ENCODE results near the gene KRTCAP2. TPM values are rescaled to one million over a fixed set of nuclear protein-coding genes. Genes with fewer than 3 reads are reported as not detected.
A peak's percentile ranks its signal among the peaks of the same experiment; 100 is the strongest.
"Not testable (repeated sequence)": the region's sequence is repeated elsewhere in the genome, so short reads cannot be mapped to it uniquely, and the experiment has no call there.

The KRTCAP2 gene
- total RNA-seq, 4 donors from 2014 or later, result 70.8 to 122 (median 73.8) TPM

- Histone ChIP-seq H3K36me3 (peaks cover 0 to 24% (median 13%) of the 10 kb centered on the region in 3 donors), H3K27ac (peak overlapping the region; percentile 4 to 79 (median 37)), H3K4me3 (no peak overlapping the region), H3K27me3 (peaks cover 0 to 11% (median 0%) of the 10 kb centered on the region in 4 donors), H3K4me1 (peaks cover 9 to 27% (median 13%) of the 10 kb centered on the region in 3 donors), H3K9me3 (no peaks in the 10 kb centered on the region)
- intact Hi-C loops (cut with DNase I), result no loop called here
- 53 to 63% methylated on average over 4 to 6 of the region's 8 CpGs for WGBS, 2 donors
- TF ChIP-seq CTCF (IDR thresholded peaks at IDR 0.05), result no peak
- TF ChIP-seq POLR2A (IDR thresholded peaks at IDR 0.05), result no peak
- DNase-seq, result no peak
Observed at GRCh38 chr1:155166051-155166470, 7.0 kb downstream of the KRTCAP2 start.

- intact Hi-C loops (cut with DNase I), result not testable (repeated sequence)
Observed at GRCh38 chr1:155164625-155165024, 8.5 kb downstream of the KRTCAP2 start.

GRCh38 chr1:155163785-155164184 lies 9.3 kb downstream of the KRTCAP2 start:
- WGBS, 2 donors, result 90 to 95% methylated on average over 4 of the region's 4 CpGs
- H3K36me3 ChIP-seq; H3K27ac ChIP-seq; DNase-seq; intact Hi-C loops (cut with DNase I); H3K4me3 ChIP-seq; H3K9me3 ChIP-seq: not testable (repeated sequence)
- peaks cover 9 to 27% (median 13%) of the 10 kb centered on the region in 3 donors for H3K4me1 ChIP-seq
- peaks cover 0 to 11% (median 0%) of the 10 kb centered on the region in 4 donors for H3K27me3 ChIP-seq

More at GRCh38 chr1:155164625-155165024, 8.5 kb downstream of the KRTCAP2 start:
- peaks cover 0 to 11% (median 0%) of the 10 kb centered on the region in 4 donors for H3K27me3 ChIP-seq
- WGBS, 2 donors, result 82 to 92% methylated on average over 11 of the region's 11 CpGs
- not testable (repeated sequence) for DNase-seq, H3K36me3 ChIP-seq, H3K4me3 ChIP-seq, H3K9me3 ChIP-seq, H3K27ac ChIP-seq
- peaks cover 9 to 27% (median 13%) of the 10 kb centered on the region in 3 donors for H3K4me1 ChIP-seq

GRCh38 chr1:155162631-155163030 lies 10.5 kb downstream of the KRTCAP2 start:
- H3K4me3 ChIP-seq; H3K36me3 ChIP-seq; H3K9me3 ChIP-seq; H3K27ac ChIP-seq; intact Hi-C loops (cut with DNase I); DNase-seq: not testable (repeated sequence)
- Histone ChIP-seq H3K27me3 (peaks cover 0 to 11% (median 0%) of the 10 kb centered on the region in 4 donors), H3K4me1 (peaks cover 8 to 20% (median 9%) of the 10 kb centered on the region in 3 donors)
- 94 to 100% methylated on average over 4 to 5 of the region's 6 CpGs for WGBS, 2 donors

GRCh38 chr1:155160128-155160527 lies 13.0 kb downstream of the KRTCAP2 start:
- Histone ChIP-seq H3K27me3 (no peaks in the 10 kb centered on the region), H3K4me1 (no peaks in the 10 kb centered on the region), H3K27ac (no peak overlapping the region), H3K4me3 (no peak overlapping the region), H3K9me3 (no peaks in the 10 kb centered on the region), H3K36me3 (no peaks in the 10 kb centered on the region)
- intact Hi-C loops (cut with DNase I), result no loop called here
- no peak for TF ChIP-seq POLR2A (IDR thresholded peaks at IDR 0.05)
- no peak for TF ChIP-seq CTCF (IDR thresholded peaks at IDR 0.05)
- 79 to 80% methylated on average over 8 of the region's 8 CpGs for WGBS, 2 donors
- no peak for DNase-seq

GRCh38 chr1:155158991-155159390 lies 14.1 kb downstream of the KRTCAP2 start:
- WGBS, 2 donors, result 31 to 57% methylated on average over 1 of the region's 1 CpG
- TF ChIP-seq CTCF (IDR thresholded peaks at IDR 0.05) (no peak), POLR2A (IDR thresholded peaks at IDR 0.05) (no peak)
- Histone ChIP-seq H3K27me3 (no peaks in the 10 kb centered on the region), H3K27ac (no peak overlapping the region), H3K4me1 (no peaks in the 10 kb centered on the region), H3K9me3 (no peaks in the 10 kb centered on the region), H3K4me3 (no peak overlapping the region), H3K36me3 (no peaks in the 10 kb centered on the region)
- intact Hi-C loops (cut with DNase I), result no loop called here
- no peak for DNase-seq

- intact Hi-C loops (cut with DNase I); H3K27me3 ChIP-seq; H3K36me3 ChIP-seq; DNase-seq; H3K4me3 ChIP-seq; H3K4me1 ChIP-seq; H3K9me3 ChIP-seq; H3K27ac ChIP-seq: not testable (repeated sequence)
- WGBS, 2 donors, result 68 to 71% methylated on average over 3 of the region's 3 CpGs
Observed at GRCh38 chr1:155155996-155156643, 17.0 kb downstream of the KRTCAP2 start.

All from esophagus squamous epithelium (tissue), 5 donors.